ENCODE results near the gene SYNC.
"Not testable (repeated sequence)": the region's sequence is repeated elsewhere in the genome, so short reads cannot be mapped to it uniquely, and the experiment has no call there.

Gene SYNC

GRCh38 chr1:32681509-32681908, 21.1 kb downstream of the SYNC start:
- H3K36me3 ChIP-seq (ENCODE audit: control insufficient read depth, insufficient read depth, low read length): peaks cover 32% of the 10 kb centered on the region
- no peaks in the 10 kb centered on the region for H3K9me3 ChIP-seq (ENCODE audit: control insufficient read depth, insufficient read depth, low read length)
- no peak overlapping the region for H3K4me3 ChIP-seq (ENCODE audit: low read depth, low read length)
- no peak overlapping the region for H3K9ac ChIP-seq (ENCODE audit: low read depth, low read length)
- H3K27me3 ChIP-seq (ENCODE audit: control insufficient read depth, insufficient read depth, low read length): no peaks in the 10 kb centered on the region
- no peaks in the 10 kb centered on the region for H3K4me1 ChIP-seq (ENCODE audit: control insufficient read depth, insufficient read depth, low read length)

DNA sequence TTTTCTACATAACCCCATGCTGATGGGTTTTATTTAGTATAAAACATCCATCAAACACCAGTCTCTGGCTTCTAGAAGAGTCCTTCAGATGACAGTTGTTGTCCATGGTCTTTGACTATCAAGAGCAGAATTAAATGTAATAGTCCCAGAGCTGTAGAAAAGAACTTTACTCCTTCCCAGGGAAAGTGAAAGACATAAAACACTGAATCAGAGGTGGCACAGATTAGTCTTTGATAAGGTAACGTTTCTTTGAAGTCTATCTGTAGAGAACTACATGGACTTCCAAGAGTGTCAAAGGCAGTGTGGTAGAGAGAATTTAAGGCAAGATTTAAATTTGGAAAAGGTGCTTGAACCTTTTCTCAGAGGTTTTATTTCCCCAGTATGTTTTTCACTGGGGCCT, 21.9 kb downstream of the SYNC start:
- H3K36me3 ChIP-seq (ENCODE audit: control insufficient read depth, insufficient read depth, low read length): peaks cover 39% of the 10 kb centered on the region
- no peaks in the 10 kb centered on the region for H3K4me1 ChIP-seq (ENCODE audit: control insufficient read depth, insufficient read depth, low read length)
- no peaks in the 10 kb centered on the region for H3K9me3 ChIP-seq (ENCODE audit: control insufficient read depth, insufficient read depth, low read length)
- no peak overlapping the region for H3K9ac ChIP-seq (ENCODE audit: low read depth, low read length)
- H3K27me3 ChIP-seq (ENCODE audit: control insufficient read depth, insufficient read depth, low read length): no peaks in the 10 kb centered on the region
- no peak overlapping the region for H3K4me3 ChIP-seq (ENCODE audit: low read depth, low read length)

- not testable (repeated sequence) for H3K4me3 ChIP-seq (ENCODE audit: low read depth, low read length); H3K9ac ChIP-seq (ENCODE audit: low read depth, low read length); H3K27me3 ChIP-seq (ENCODE audit: control insufficient read depth, insufficient read depth, low read length); H3K9me3 ChIP-seq (ENCODE audit: control insufficient read depth, insufficient read depth, low read length); H3K4me1 ChIP-seq (ENCODE audit: control insufficient read depth, insufficient read depth, low read length)
- peaks cover 39% of the 10 kb centered on the region for H3K36me3 ChIP-seq (ENCODE audit: control insufficient read depth, insufficient read depth, low read length)
Measured at GRCh38 chr1:32679993-32680392, 22.6 kb downstream of the SYNC start.

GRCh38 chr1:32676945-32677344, 25.6 kb downstream of the SYNC start:
- H3K4me3 ChIP-seq (ENCODE audit: low read depth, low read length): no peak overlapping the region
- no peaks in the 10 kb centered on the region for H3K4me1 ChIP-seq (ENCODE audit: control insufficient read depth, insufficient read depth, low read length)
- H3K9ac ChIP-seq (ENCODE audit: low read depth, low read length): no peak overlapping the region
- H3K9me3 ChIP-seq (ENCODE audit: control insufficient read depth, insufficient read depth, low read length): no peaks in the 10 kb centered on the region
- no peaks in the 10 kb centered on the region for H3K27me3 ChIP-seq (ENCODE audit: control insufficient read depth, insufficient read depth, low read length)
- peaks cover 49% of the 10 kb centered on the region for H3K36me3 ChIP-seq (ENCODE audit: control insufficient read depth, insufficient read depth, low read length)

- H3K36me3 ChIP-seq (ENCODE audit: control insufficient read depth, insufficient read depth, low read length): peaks cover 13% of the 10 kb centered on the region
- not testable (repeated sequence) for H3K4me1 ChIP-seq (ENCODE audit: control insufficient read depth, insufficient read depth, low read length); H3K9me3 ChIP-seq (ENCODE audit: control insufficient read depth, insufficient read depth, low read length); H3K9ac ChIP-seq (ENCODE audit: low read depth, low read length); H3K4me3 ChIP-seq (ENCODE audit: low read depth, low read length); H3K27me3 ChIP-seq (ENCODE audit: control insufficient read depth, insufficient read depth, low read length)
Measured at GRCh38 chr1:32668716-32669115, 33.9 kb downstream of the SYNC start.

- Histone ChIP-seq H3K36me3 (ENCODE audit: control insufficient read depth, insufficient read depth, low read length) (peaks cover 8% of the 10 kb centered on the region), H3K4me1 (ENCODE audit: control insufficient read depth, insufficient read depth, low read length) (no peaks in the 10 kb centered on the region), H3K4me3 (ENCODE audit: low read depth, low read length) (no peak overlapping the region), H3K9ac (ENCODE audit: low read depth, low read length) (no peak overlapping the region), H3K27me3 (ENCODE audit: control insufficient read depth, insufficient read depth, low read length) (no peaks in the 10 kb centered on the region), H3K9me3 (ENCODE audit: control insufficient read depth, insufficient read depth, low read length) (no peaks in the 10 kb centered on the region)
Measured at GRCh38 chr1:32666901-32667566, 35.5 kb downstream of the SYNC start.

GRCh38 chr1:32665915-32666314, 36.7 kb downstream of the SYNC start:
- Histone ChIP-seq H3K9ac (ENCODE audit: low read depth, low read length) (no peak overlapping the region), H3K27me3 (ENCODE audit: control insufficient read depth, insufficient read depth, low read length) (no peaks in the 10 kb centered on the region), H3K4me3 (ENCODE audit: low read depth, low read length) (no peak overlapping the region), H3K9me3 (ENCODE audit: control insufficient read depth, insufficient read depth, low read length) (no peaks in the 10 kb centered on the region), H3K4me1 (ENCODE audit: control insufficient read depth, insufficient read depth, low read length) (no peaks in the 10 kb centered on the region), H3K36me3 (ENCODE audit: control insufficient read depth, insufficient read depth, low read length) (peaks cover 3% of the 10 kb centered on the region)

DNA sequence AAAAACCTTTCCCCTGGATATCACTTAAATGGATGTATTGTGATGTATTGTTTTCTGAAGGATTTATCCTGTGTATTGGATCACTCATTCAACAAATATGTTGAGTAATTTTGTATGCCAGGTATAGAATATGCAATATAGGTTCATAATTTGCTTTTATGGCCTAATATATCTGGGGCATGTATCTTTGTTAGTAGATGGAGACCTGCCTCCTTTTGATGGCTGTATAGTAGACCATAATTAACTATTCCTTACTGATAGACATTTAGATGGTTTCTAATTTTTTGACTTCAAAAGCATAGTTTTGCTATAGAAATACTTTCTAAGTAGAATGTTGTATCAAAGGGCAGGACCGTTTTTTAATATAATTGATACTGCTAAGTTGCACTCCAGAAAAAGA, 43.0 kb downstream of the SYNC start:
- Histone ChIP-seq H3K36me3 (ENCODE audit: control insufficient read depth, insufficient read depth, low read length) (peaks cover 22% of the 10 kb centered on the region), H3K9me3 (ENCODE audit: control insufficient read depth, insufficient read depth, low read length) (no peaks in the 10 kb centered on the region), H3K4me1 (ENCODE audit: control insufficient read depth, insufficient read depth, low read length) (no peaks in the 10 kb centered on the region), H3K27me3 (ENCODE audit: control insufficient read depth, insufficient read depth, low read length) (no peaks in the 10 kb centered on the region), H3K4me3 (ENCODE audit: low read depth, low read length) (no peak overlapping the region), H3K9ac (ENCODE audit: low read depth, low read length) (no peak overlapping the region)

DNA sequence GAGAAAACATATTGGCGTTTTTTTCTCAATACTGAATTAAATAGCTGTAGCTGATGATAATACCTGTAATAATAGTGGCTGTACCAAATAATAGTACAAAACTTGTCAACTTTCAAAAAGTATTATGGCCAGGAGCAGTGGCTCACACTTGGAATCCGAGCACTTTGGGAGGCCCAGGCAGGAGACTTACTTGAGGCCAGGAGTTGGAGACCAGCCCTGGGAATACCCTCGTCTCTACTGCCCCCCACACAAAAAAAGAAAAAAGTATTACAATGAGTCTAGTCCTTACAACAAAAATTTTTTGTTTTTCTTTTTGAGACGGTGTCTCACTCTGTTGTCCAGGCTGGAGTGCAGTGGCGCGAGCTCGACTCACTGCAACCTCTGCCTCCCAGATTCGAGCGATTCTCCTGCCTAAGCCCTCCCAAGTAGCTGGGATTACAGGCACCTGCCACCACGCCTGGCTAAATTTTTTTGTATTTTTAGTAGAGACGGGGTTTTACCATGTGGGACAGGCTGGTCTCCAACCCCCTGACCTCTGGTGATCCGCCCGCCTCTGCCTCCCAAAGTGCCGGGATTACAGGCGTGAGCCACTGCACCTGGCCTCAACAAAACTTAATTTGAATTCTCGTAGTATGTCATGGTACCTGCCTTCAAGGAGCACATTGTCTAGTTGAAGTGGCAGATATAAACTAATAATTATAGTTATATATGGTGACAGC, 50.2 kb downstream of the SYNC start:
- peak overlapping the region; percentile 85 for H3K4me3 ChIP-seq (ENCODE audit: low read depth, low read length)
- peaks cover 6% of the 10 kb centered on the region for H3K36me3 ChIP-seq (ENCODE audit: control insufficient read depth, insufficient read depth, low read length)
- H3K27me3 ChIP-seq (ENCODE audit: control insufficient read depth, insufficient read depth, low read length): no peaks in the 10 kb centered on the region
- H3K4me1 ChIP-seq (ENCODE audit: control insufficient read depth, insufficient read depth, low read length): peaks cover 3% of the 10 kb centered on the region
- H3K9me3 ChIP-seq (ENCODE audit: control insufficient read depth, insufficient read depth, low read length): no peaks in the 10 kb centered on the region
- H3K9ac ChIP-seq (ENCODE audit: low read depth, low read length): peak overlapping the region; percentile 99

- Histone ChIP-seq H3K9ac (ENCODE audit: low read depth, low read length) (peak overlapping the region; percentile 99), H3K27me3 (ENCODE audit: control insufficient read depth, insufficient read depth, low read length) (no peaks in the 10 kb centered on the region), H3K9me3 (ENCODE audit: control insufficient read depth, insufficient read depth, low read length) (no peaks in the 10 kb centered on the region), H3K4me3 (ENCODE audit: low read depth, low read length) (peak overlapping the region; percentile 85), H3K36me3 (ENCODE audit: control insufficient read depth, insufficient read depth, low read length) (peaks cover 6% of the 10 kb centered on the region), H3K4me1 (ENCODE audit: control insufficient read depth, insufficient read depth, low read length) (peaks cover 3% of the 10 kb centered on the region)
Measured at GRCh38 chr1:32651461-32652073, 51.0 kb downstream of the SYNC start.

- H3K9me3 ChIP-seq (ENCODE audit: control insufficient read depth, insufficient read depth, low read length): no peaks in the 10 kb centered on the region
- peak within 1 kb of the TSS; percentile 100 for H3K9ac ChIP-seq (ENCODE audit: low read depth, low read length)
- H3K4me1 ChIP-seq (ENCODE audit: control insufficient read depth, insufficient read depth, low read length): peaks cover 3% of the 10 kb centered on the region
- H3K27me3 ChIP-seq (ENCODE audit: control insufficient read depth, insufficient read depth, low read length): no peaks in the 10 kb centered on the region
- H3K36me3 ChIP-seq (ENCODE audit: control insufficient read depth, insufficient read depth, low read length): peaks cover 6% of the 10 kb centered on the region
- H3K4me3 ChIP-seq (ENCODE audit: low read depth, low read length): peak within 1 kb of the TSS; percentile 95
Measured at GRCh38 chr1:32650752-32651460, 51.7 kb downstream of the SYNC start, which contains the start of gene RBBP4. Gene RBBP4, plus strand, starts transcription at chr1:32651208. Its CDS starts 99 bp downstream, at chr1:32651307.

Data from iPS-15b (cell line).